Endodermal cell (in vitro differentiated cells): ENCODE measurements around the gene CAMK4. TPM values are rescaled to one million over a fixed set of nuclear protein-coding genes. Genes with fewer than 3 reads are reported as not detected.

Experiments
- DNase-seq: peaks from one replicate; pipeline ENCODE4 v3.0.0-alpha.2; 2017
- H3K27ac ChIP-seq: 2 replicates; pipeline ENCODE4 v1.5.1; 2013; ENCODE audit warnings: mild to moderate bottlenecking, low read depth, low read length, moderate library complexity
- H3K27me3 ChIP-seq: 2 replicates; pipeline ENCODE4 v1.6.1; 2013; ENCODE audit warnings: mild to moderate bottlenecking, low read length, moderate library complexity; ENCODE audit not compliant: insufficient read depth, control insufficient read depth, poor library complexity, severe bottlenecking
- H3K36me3 ChIP-seq: 2 replicates; pipeline ENCODE4 v1.7.0; 2013; ENCODE audit warnings: mild to moderate bottlenecking, low read length, moderate library complexity; ENCODE audit not compliant: control insufficient read depth, insufficient read depth
- H3K4me1 ChIP-seq: one replicate; pipeline ENCODE4 v1.7.0; 2013; ENCODE audit warnings: low read length; ENCODE audit not compliant: control insufficient read depth, insufficient read depth
- H3K4me3 ChIP-seq: 2 replicates; pipeline ENCODE4 v1.5.1; 2013; ENCODE audit warnings: mild to moderate bottlenecking, low read length, moderate library complexity
- H3K9ac ChIP-seq: 2 replicates; pipeline ENCODE4 v1.6.1; 2013; ENCODE audit warnings: mild to moderate bottlenecking, low read length, moderate library complexity; ENCODE audit not compliant: poor library complexity, severe bottlenecking; ENCODE audit errors: extremely low read depth
- H3K9me3 ChIP-seq: 2 replicates; pipeline ENCODE4 v1.6.1; 2013; ENCODE audit warnings: mild to moderate bottlenecking, low read length, moderate library complexity; ENCODE audit not compliant: control insufficient read depth
- H3K27ac Mint-ChIP-seq: 2 replicates; pipeline ENCODE4 v1.8.0; 2020; ENCODE audit warnings: mixed read lengths
- H3K27me3 Mint-ChIP-seq: 2 replicates; pipeline ENCODE4 v1.8.0; 2021; ENCODE audit warnings: mild to moderate bottlenecking, mixed read lengths; ENCODE audit not compliant: insufficient read depth
- H3K36me3 Mint-ChIP-seq: 2 replicates; pipeline ENCODE4 v1.8.0; 2020; ENCODE audit warnings: low read depth, mixed read lengths
- H3K4me1 Mint-ChIP-seq: 2 replicates; pipeline ENCODE4 v1.8.0; 2020; ENCODE audit warnings: mixed read lengths
- H3K4me3 Mint-ChIP-seq: 2 replicates; pipeline ENCODE4 v1.8.0; 2020; ENCODE audit warnings: mild to moderate bottlenecking, moderate library complexity, mixed read lengths
- H3K9me3 Mint-ChIP-seq: 2 replicates; pipeline ENCODE4 v1.8.0; 2020; ENCODE audit warnings: mild to moderate bottlenecking, mixed read lengths
- WGBS, 2 experiments: methylation state at CpG; one replicate each; pipeline versions ENCODE4 v1.1.5 to v1.1.7; 2013; ENCODE audit warnings: missing lambda C conversion rate in 2 of 2, mixed read lengths in 1 of 2; ENCODE audit not compliant: insufficient coverage in 1 of 2, insufficient read length in 1 of 2; 5-methylcytosine and 5-hydroxymethylcytosine counted together
- total RNA-seq, 2 donors: library from RNA; stranded (reverse); fragmentation: NEBNext Ultra II Directional in 1 of 2; extraction: Animal tissue kit (Norgen Biotek cat#: 25700) in 1 of 2; gene quantifications; 2 replicates in 1 of 2; 3 replicates in 1 of 2; pipeline ENCODE4 v1.2.1, GENCODE V29; 2021
- TF ChIP-seq, protein P1 (sequence below): fragments of 200-600 bp; sonication (generic); conservative IDR thresholded peaks from 2 replicates; pipeline ENCODE4 v1.5.0; 2021; ENCODE audit warnings: antibody characterized with exemption, mild to moderate bottlenecking

Gene CAMK4
- total RNA-seq, 2 donors from 2014 or later = 2.8 to 3.9 TPM

DNA sequence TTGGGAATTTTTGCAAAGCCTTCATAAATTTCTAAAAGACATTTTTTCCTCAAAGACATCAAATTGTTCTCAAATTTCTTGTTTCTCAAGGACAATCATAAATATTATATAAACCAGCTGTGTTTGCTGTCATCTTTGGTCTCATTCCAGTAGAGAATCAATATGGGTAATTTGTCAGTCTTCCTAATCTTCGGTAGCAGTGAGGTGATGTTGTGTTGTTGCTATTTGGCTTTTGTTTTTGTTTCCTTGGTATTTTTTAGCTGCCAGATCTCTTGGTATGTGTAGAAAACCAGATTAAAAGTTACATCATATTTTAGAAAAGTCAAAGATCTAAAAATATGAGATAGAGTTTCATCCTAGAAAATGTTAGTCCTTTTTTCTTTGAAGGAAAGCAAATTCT lies 87.5 kb downstream of the CAMK4 start:
- H3K4me1 Mint-ChIP-seq = peaks cover 15% of the 10 kb centered on the region
- 70% methylated on average over 1 of the region's 1 CpG; no CpG with 5 or more reads in 1 of the 2 experiments for WGBS, 2 experiments
- H3K4me3 Mint-ChIP-seq = no peak overlapping the region
- Histone ChIP-seq H3K4me3 (no peak overlapping the region), H3K9me3 (no peaks in the 10 kb centered on the region), H3K27me3 (no peaks in the 10 kb centered on the region), H3K4me1 (no peaks in the 10 kb centered on the region), H3K27ac (no peak overlapping the region), H3K9ac (no peak overlapping the region), H3K36me3 (no peaks in the 10 kb centered on the region)
- TF ChIP-seq, protein P1, sequence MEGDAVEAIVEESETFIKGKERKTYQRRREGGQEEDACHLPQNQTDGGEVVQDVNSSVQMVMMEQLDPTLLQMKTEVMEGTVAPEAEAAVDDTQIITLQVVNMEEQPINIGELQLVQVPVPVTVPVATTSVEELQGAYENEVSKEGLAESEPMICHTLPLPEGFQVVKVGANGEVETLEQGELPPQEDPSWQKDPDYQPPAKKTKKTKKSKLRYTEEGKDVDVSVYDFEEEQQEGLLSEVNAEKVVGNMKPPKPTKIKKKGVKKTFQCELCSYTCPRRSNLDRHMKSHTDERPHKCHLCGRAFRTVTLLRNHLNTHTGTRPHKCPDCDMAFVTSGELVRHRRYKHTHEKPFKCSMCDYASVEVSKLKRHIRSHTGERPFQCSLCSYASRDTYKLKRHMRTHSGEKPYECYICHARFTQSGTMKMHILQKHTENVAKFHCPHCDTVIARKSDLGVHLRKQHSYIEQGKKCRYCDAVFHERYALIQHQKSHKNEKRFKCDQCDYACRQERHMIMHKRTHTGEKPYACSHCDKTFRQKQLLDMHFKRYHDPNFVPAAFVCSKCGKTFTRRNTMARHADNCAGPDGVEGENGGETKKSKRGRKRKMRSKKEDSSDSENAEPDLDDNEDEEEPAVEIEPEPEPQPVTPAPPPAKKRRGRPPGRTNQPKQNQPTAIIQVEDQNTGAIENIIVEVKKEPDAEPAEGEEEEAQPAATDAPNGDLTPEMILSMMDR = no peak
- H3K9me3 Mint-ChIP-seq = no peaks in the 10 kb centered on the region
- DNase-seq = no peak
- H3K27me3 Mint-ChIP-seq = no peaks in the 10 kb centered on the region
- H3K36me3 Mint-ChIP-seq = no peaks in the 10 kb centered on the region
- H3K27ac Mint-ChIP-seq = no peak overlapping the region

GRCh38 chr5:111313017-111313724 lies 89.0 kb downstream of the CAMK4 start:
- Mint-ChIP-seq H3K36me3 (no peaks in the 10 kb centered on the region), H3K4me1 (peaks cover 15% of the 10 kb centered on the region), H3K27me3 (no peaks in the 10 kb centered on the region), H3K9me3 (no peaks in the 10 kb centered on the region), H3K4me3 (no peak overlapping the region), H3K27ac (no peak overlapping the region)
- Histone ChIP-seq H3K27me3 (no peaks in the 10 kb centered on the region), H3K4me1 (no peaks in the 10 kb centered on the region), H3K9ac (no peak overlapping the region), H3K4me3 (no peak overlapping the region), H3K27ac (no peak overlapping the region), H3K9me3 (no peaks in the 10 kb centered on the region), H3K36me3 (no peaks in the 10 kb centered on the region)
- DNase-seq = no peak
- TF ChIP-seq, protein P1 = no peak
- WGBS, 2 experiments = 95% methylated on average over 2 of the region's 2 CpGs; no CpG with 5 or more reads in 1 of the 2 experiments

GRCh38 chr5:111320953-111321352 lies 96.8 kb downstream of the CAMK4 start:
- no peak overlapping the region for H3K4me3 ChIP-seq
- no peak overlapping the region for H3K4me3 Mint-ChIP-seq
- H3K27ac ChIP-seq = no peak overlapping the region
- no peaks in the 10 kb centered on the region for H3K9me3 ChIP-seq
- no peak for DNase-seq
- no peaks in the 10 kb centered on the region for H3K4me1 ChIP-seq
- no peaks in the 10 kb centered on the region for H3K4me1 Mint-ChIP-seq
- no peaks in the 10 kb centered on the region for H3K36me3 ChIP-seq
- 56% methylated on average over 1 of the region's 1 CpG; no CpG with 5 or more reads in 1 of the 2 experiments for WGBS, 2 experiments
- no peak overlapping the region for H3K27ac Mint-ChIP-seq
- H3K27me3 ChIP-seq = no peaks in the 10 kb centered on the region
- H3K27me3 Mint-ChIP-seq = no peaks in the 10 kb centered on the region
- H3K9ac ChIP-seq = no peak overlapping the region
- no peaks in the 10 kb centered on the region for H3K9me3 Mint-ChIP-seq
- TF ChIP-seq, protein P1 = no peak
- H3K36me3 Mint-ChIP-seq = no peaks in the 10 kb centered on the region
